GM12874 (cell line): ENCODE data around the gene PRSS21.
A peak's percentile ranks its signal among the peaks of the same experiment; 100 is the strongest.

Experiments
- TF ChIP-seq, protein P1 (sequence below): IDR thresholded peaks from 2 replicates; pipeline ENCODE4 v1.5.1; 2011; ENCODE audit warnings: low read depth, mild to moderate bottlenecking, control low read depth, low read length, moderate library complexity; ENCODE audit not compliant: insufficient read depth

Gene PRSS21

DNA sequence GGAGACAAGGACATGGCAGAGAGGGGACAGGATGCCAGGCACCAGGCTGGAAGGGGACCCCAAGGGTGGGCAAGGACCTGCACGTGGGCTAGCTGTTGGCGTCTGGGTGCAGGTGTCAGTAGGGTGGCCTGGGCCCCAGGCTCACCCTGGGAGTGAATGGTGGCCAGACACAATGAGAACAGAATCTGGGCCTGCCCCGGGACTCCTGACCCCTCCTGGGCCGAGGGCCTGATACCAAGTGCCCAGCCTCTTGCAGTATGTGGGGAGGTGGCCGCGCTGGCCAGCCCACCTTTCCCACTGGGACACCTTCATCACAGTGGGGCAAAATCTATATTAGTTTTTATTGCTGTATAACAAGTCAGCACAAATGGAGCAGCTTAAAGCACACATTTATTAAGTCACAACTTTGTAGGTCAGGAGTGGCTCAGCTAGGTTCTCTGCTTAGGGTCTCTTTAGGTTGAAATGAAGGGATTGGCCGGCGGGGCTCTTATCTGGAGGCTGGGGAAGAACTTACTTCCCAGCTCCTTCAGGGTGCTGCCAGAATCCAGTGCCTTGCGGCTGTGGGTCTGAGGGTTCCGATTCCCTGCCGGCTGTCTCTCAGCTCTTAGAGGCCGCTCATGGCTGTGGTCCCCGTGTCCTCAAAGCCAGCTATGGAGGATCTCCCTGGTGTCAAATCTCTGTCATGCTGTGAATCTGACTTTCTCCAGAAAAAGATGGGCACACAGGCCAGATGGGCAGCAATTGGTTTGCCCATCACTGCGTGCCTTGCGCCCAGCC, 33.3 kb upstream of the PRSS21 start:
- TF ChIP-seq, protein P1, sequence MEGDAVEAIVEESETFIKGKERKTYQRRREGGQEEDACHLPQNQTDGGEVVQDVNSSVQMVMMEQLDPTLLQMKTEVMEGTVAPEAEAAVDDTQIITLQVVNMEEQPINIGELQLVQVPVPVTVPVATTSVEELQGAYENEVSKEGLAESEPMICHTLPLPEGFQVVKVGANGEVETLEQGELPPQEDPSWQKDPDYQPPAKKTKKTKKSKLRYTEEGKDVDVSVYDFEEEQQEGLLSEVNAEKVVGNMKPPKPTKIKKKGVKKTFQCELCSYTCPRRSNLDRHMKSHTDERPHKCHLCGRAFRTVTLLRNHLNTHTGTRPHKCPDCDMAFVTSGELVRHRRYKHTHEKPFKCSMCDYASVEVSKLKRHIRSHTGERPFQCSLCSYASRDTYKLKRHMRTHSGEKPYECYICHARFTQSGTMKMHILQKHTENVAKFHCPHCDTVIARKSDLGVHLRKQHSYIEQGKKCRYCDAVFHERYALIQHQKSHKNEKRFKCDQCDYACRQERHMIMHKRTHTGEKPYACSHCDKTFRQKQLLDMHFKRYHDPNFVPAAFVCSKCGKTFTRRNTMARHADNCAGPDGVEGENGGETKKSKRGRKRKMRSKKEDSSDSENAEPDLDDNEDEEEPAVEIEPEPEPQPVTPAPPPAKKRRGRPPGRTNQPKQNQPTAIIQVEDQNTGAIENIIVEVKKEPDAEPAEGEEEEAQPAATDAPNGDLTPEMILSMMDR, result no peak

DNA sequence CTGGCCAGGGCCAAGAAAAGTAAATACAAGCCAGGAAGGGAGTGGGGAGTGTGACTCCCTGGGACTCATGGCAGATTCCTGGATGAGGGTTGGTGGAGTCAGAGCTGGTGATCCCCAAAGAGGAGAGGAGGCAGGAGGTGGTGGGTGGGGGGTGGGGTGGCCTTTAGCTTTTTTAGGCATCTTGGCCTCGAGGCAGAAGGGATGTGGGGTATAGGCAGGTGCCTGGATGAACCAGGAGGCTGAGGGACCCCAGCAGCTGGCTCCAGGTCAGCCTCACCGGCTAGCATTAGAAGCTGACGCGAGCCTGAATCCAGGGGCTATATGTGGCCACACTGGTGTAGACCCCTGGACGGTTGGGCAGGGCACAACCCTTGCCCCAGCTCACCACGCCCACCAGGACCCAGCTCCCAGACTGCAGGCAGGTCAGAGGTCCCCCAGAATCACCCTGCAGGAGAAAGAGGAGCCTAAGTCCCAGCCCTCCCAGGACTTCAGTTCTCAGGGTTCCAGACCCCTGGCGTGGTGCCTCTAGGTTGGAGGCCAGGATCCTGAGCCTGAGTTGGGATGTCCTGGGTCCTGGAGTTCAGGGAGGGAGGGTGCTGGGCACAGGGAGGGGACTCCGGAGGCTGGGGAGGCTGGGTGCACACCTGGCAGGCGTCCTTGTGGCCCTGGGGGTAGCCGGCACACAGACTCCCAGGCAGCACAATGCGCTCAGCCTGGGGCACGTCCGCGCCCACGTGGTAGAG, 32.5 kb upstream of the PRSS21 start:
- TF ChIP-seq, protein P1, result no peak

DNA sequence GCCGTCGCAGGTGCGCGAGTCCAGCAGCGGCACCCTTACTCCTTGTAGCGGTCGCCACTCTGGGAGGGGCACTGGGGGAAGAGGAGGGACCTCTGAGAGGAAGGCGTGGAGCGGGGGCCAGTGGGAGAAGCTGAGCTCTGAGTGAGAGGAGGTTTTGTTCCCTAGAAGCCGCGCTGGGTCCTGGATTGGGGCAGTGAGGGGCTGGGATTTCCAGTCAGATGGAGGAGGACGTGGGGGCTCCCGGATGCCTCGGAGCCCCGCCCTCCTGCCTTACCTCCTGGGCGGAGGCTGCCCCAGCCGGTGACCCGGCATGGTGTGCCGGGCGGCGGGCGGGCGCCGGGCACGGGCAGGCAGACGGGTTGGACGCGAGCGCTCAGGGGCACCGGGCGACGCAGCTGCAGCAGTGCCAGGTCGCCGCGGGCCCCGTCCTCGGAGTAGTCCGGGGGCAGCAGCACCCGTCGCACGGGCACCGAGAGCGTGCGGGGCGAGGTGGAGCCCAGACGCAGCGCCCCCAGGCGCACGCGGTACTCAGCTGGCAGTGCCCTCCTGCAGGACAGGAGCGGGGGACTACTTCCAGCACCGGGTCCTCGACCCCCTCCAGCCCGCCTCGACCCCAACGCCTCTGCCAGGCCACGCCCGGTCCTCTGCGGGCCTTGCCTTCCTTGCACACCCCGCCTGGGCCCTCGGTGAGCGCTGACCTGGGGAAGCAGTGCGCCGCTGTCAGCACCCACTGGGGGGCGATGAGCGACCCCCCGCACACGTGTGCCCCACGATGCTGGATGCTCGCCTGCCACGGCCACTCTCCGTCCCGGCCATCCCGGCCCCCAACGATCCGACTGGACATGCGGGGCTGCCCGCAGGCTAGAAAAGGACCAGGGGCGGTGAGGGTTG, 31.7 kb upstream of the PRSS21 start:
- TF ChIP-seq, protein P1, result 0 out of 2 replicates have a peak, but pooled peaks have one; percentile 15

DNA sequence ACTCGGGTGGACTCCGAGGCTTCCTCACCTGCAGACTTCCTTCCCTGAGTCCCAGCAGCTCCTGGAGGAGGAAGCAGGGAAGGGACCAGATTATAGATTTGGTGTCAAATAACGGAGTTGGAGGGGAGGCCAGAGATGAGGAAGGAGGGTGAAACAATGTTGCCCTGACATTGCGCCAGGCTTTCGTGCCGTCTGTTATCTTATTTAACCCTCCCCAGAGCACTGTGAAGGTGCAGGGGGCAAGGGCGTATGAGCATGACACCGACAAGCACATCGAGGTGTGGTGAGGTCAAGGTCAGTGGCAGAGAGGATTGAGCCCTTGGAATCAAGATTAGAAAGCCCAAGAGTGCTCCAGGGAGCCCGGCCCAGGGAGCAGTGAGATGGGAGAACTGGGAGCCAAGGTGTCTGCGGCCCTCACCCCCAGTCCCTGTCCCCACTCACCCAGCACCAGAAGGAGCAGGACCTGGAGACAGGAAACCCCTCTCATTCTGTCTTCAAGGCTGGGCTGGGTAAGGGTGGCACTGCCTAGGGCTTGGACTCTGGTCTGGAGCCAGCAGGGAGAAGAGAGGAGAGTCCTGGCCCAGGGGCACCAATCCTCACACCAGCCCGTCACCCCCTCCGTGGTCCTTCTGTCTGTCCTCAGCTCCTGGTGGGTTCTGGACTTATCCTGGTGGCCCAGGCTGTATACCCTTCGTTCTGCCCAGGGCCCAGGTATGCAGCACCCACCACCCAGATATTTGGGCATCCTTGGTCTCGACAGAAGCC, 30.8 kb upstream of the PRSS21 start:
- TF ChIP-seq, protein P1, result no peak

DNA sequence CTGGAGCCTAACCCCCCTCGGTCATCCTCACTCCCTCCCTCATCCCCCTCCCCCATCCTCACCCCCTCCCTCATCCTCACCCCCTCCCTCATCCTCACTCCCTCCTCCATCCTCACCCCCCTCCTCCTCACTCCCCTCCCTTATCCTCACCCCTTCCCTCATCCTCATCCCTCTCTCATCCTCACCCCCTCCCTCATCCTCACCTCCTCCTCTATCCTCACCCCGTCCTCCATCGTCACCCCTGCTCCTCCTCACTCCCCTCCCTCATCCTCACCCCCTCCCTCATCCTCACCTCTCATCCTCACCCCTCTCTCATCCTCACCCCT, 30.2 kb upstream of the PRSS21 start:
- TF ChIP-seq, protein P1, result no peak

DNA sequence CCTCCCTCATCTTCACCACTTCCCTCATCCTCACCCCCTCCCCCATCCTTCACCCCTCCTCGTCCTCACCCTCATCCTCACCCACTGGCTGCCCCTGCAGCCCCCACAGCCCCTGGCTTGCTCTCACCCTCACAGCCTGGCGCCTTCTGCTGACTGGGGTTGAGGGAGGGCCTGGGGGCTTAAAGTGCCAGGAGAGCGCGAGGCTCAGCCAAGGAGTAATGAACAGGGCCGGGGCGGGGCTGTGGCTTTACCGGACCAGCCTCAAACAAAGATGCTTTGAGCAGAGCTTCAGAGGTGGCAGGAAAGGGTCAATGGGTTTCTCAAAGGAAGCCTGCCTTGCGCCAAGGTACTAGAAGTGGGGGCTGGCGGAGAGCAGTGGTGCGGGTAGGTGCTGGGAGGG, 29.6 kb upstream of the PRSS21 start, which contains the start of gene PRSS33:
TSS of gene PRSS33 (minus strand) at position 155 of the 400 bp plus-strand sequence. CDS start 1,013 bp downstream, outside the sequence.
- TF ChIP-seq, protein P1, result no peak

DNA sequence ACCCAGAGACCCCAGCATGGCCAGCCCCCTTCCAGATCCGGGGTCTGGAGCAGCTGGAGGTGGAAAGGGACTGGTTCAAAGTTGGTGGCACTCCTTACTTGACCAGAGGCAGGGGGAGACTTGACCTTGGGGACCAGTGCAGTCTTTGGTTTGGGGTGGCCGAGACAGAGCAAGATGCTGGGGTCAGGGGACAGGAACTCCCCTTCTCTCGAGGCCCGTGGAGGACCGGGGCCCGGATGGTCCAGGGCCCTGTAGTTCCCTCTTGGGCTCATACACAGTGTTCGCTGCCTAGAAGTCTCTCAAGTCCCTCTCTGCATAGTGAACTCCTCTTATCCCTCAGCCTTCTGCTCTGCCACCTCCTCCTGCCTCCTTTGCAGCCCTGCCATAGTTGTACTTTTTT, 29.1 kb upstream of the PRSS21 start:
- TF ChIP-seq, protein P1, result no peak
